HG02852 (cell line): ENCODE results near the gene PRPF6.
"Not testable (repeated sequence)": the region's sequence is repeated elsewhere in the genome, so short reads cannot be mapped to it uniquely, and the experiment has no call there.

Experiments used
- ATAC-seq: cut with Tn5 transposase; IDR thresholded peaks from one replicate; pipeline ENCODE4 v1.9.1; 2021; ENCODE audit warnings: mild to moderate bottlenecking, moderate library complexity; ENCODE audit not compliant: unreplicated experiment

Gene PRPF6

DNA sequence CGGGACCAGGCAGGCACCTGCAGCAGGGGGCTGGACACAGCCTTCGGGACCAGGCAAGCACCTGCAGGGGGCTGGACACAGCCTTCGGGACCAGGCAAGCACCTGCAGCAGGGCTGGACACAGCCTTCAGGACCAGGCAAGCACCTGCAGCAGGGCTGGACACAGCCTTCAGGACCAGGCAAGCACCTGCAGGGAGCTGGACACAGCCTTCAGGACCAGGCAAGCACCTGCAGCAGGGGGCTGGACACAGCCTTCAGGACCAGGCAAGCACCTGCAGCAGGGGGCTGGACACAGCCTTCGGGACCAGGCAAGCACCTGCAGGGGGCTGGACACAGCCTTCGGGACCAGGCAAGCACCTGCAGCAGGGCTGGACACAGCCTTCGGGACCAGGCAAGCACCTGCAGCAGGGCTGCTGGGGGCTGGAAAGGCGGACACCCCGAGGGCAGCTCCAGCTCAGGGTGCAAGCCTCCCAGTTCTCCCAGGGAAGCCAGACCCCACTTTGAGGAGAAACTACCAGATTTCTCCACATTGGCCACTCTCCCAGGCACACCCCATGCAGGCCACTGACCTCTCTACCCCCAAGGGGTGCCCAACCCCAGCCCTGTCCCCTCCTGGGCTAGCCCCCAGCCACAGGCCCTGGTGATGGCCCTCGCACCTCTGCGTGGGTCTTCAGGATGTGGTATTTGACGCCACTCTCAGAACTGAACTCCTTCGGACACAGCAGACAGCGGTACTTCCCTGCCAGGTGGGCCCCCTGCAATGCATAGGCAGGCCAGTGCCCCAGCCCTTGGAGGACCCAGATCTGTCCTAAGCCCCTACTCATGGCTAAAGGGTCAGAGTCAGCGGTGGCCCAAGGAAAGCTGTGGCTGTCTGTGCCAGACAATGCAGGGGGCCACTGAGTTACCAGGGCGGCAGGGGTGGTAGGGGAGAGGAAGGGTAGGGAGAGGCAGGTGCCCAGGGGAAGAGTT is 20.0 kb upstream of the PRPF6 start:
- ATAC-seq = not testable (repeated sequence)

- no peak for ATAC-seq
Measured at GRCh38 chr20:63961664-63962425, 19.1 kb upstream of the PRPF6 start.

DNA sequence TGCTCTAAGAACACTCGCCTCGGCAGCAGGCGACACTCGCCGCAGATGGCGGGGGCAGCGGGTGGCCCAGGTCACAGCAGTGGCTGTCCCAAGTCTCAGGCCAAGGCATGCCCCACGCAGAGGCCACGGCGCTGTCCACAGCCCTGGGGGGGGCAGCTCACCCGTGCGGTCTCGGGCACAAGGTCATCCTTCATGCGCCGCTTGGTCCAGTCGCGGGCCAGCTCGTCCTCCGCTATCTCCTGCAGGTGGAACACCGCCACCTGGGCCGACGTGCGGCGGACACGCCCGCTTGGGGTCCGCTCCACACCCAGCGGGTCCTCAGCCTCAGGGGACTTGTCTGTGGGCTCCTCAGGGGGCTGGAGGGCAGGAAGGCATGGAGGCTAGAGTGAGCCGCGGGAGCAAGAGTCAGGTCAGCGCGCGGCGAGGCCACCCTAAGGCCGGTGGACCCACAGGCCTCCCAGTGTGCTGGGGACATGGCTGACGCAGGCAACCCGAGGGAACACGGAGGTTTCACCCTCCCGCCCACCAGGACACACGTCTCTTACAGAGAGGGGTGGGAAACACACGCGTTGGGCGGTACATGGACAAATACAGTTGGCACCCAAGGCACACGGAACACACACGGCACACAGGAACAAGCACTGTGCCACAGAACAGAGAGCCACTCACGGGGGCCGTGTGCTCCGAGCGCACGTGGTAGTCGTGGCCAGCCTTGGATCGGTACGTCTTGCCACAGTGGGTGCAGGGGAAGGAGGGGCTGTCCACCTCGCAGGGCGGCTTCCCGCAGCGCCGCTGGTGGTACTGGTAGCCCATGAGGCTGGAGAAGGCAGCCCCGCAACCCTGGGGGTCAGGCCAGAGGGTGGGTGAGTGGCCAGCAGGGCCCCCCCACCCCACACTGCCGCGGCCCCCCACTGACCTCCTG is 18.2 kb upstream of the PRPF6 start:
- no peak for ATAC-seq

DNA sequence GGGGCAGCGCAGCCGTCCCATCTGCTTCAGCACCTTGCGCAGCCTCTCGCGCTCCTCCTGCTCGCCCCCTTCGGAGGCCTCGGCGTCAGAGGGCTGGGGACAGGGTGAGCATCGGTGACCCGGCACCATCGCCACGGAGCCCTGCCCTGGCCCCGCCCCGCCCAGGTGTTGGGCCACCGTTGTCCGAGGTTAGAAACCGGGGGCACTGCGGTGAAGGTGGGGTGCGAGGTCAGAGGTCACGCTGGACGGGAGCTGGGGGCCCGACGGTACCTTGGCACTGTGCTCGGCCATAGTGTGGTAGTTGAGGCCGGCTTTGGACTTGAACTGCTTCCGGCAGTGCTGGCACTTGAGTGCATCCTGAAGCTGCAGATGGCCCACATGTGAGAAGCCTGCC is 17.6 kb upstream of the PRPF6 start:
- ATAC-seq = no peak

DNA sequence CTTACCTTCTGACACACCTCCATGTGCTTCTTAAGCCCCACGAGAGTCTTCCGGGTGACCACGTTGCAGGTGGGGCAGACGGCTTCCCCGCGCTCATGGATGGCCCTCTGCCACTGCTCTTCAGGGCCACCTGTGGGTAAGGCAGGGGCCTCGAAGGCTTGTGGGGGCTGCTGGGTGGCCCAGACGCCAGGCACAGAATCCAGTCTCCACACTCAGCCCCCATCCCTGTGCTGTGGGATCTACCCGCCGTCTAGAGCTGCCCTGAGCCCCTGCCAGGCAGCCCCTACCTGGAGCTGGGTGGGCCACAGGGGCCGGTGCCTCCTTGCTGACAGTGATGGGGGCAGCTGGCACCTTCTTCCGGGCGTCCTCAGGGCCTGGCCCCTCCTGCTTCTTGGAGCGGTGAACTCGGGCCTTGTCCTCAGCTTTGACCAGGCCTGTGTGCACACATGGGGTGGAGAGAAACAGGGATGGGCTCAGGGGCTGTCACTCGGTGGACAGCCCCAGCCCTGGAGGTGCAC is 17.1 kb upstream of the PRPF6 start:
- ATAC-seq = no peak

GRCh38 chr20:63964412-63964811 is 16.5 kb upstream of the PRPF6 start:
- ATAC-seq = no peak

DNA sequence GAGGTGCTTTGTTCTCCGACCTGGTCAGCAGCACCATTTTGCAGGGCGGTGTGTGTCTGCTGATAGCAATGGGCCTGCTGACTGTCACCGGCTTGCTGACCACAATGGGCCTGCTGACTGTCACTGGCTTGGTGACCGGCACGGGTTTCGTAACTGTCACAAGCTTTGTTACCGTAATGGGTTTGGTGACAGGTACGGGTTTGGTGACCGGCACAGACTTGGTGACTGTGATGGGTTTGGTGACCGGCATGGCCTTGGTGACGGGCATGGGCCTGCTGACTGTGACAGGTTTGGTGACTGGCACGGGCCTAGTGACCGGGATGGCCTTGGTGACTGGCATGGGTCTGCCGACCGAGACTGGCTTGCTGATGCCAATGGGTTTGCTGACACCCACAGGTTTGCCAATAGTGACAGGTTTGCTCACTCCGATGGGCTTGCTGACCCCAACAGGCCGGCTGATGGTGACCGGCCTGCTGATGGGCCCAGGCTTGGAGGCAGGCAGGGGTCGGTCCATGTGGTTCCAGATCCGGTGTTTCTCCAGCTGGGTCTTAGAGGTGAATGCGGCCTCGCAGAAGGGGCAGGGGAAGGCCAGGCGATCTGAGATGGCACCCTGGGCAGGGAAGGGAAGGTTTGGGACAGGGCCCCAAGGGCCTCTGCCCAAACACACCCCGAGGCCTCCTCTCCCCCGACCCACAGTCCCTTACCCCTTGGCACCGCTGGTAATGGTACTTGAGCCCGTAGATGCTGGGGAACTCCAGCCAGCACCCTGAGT is 14.6 kb upstream of the PRPF6 start:
- ATAC-seq = no peak

GRCh38 chr20:63966944-63967322 is 14.0 kb upstream of the PRPF6 start:
- no peak for ATAC-seq

GRCh38 chr20:63967330-63968135 is 13.4 kb upstream of the PRPF6 start:
- ATAC-seq = no peak

DNA sequence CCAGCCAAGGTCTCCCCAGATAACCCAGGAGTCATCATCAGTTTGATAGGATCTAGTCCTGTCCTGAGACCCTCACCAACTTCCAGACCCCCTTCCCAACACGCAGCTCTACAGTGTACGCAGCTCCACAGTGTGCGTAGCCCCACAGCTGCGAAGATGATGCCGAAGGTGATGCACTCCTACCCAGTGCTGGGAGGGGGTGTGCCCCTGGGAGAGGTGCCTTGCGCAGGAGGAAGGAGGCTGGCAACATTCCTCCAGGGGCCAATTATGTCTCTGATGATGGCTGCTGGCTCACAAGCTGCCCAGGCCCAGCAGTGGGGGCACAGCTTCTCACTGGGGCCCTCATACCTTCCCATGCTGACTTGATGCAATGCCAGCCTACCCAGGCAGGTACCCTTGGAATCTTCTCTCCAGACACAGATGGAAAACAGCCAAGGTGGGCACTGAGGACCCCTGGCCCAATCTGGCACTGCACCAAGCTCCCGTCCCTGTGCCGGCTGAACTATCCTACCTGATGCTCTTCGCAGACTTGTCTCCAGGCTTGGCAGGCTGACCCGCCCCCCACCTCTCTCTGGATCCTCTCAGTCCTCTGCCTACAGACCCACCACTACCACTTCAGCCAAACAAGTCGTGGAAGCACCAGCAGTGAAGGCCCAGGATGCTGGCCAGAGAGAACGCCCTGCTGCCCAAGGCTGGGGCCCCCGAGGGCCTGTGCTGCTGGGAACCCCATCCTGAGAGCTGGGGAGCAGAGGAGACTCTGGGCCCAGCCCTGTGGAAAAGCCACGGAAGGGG is 12.6 kb upstream of the PRPF6 start:
- no peak for ATAC-seq

DNA sequence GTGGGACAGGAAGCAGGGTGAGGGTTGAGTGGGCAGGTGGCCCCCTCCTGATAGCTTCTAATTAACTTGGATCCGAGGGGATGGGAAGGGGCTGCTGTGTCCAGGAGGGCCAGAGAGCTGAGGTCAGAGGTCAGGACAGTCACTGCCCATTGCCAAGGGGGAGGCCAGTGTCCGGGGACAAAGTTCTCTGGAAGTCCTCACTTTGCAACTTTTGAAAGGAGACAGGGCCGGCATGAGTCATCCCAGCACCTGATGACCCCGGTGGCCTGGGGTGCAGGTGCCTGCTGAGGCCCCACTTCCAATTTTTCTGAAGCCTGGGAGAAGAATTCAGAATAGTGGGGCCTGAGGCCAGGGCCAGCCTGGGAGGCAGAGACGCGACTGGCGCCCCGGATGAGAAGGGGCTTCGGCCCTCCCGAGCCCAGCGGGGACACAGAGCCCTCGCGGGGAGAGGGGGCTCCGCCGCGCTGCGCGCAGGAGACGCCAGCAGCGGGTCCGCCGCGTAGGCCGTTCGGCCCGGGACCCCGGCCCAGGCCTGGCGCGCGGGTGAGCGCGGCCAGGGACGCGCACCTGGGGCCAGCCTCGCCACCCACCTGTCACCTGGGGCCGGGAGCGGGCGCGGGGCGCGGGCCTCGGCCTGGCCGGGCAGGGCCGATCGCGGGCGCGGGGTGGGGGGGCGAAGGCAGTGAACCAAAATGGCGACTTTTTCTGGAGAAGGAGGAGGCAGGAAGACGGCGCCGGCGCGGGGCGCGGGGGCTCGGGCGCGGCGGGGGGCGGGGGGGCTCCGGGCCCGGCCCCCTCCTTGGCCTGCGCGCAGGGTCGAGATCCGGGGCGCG is 11.8 kb upstream of the PRPF6 start:
- no peak for ATAC-seq

DNA sequence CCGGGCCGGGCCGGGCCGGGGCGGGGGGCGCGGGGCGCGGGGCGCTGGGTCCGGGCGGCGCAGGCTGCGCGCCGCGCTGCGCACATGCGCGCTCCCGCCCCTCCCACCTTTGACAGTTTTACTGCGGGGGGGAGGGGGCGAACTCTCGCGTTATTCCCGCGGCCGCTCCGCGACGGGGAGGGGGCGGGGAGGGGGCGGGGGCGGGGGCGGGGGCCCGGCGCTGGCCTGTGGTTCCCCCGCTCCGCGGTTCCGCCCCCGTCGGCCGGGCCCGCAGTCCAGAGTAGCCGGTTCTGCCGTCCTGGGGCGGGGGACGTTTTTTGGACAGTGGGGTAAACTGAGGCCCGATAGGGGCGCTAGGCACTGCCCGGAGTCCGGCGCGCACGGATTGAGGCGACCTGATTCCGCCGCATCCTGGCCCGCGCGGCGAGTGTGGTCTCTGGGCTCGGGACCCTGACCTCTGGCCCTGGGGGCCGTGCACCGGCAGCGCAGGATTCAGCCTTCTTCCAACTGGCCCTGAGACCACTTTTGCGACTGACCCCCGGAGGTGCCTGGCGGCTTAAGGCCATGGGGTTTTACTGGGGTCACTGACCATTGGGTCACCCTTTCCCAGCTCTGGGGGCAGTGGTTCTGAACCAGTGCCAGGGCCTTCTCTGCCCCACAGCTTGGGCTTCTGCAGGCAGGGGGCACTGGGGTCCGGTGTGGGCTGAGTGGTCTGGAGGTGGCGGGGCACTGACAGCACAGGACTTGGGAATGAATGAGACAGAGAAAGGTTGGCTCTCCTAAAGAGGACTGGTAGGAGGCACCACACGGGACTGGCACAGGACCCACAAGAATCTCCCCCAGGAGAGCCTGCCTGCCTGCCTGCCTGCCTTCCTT is 10.9 kb upstream of the PRPF6 start, which contains the start of gene ZNF512B:
Gene ZNF512B, minus strand, starts transcription at position 93 of the 876 bp plus-strand sequence. CDS start 1,980 bp downstream, outside the sequence.
- no peak for ATAC-seq

DNA sequence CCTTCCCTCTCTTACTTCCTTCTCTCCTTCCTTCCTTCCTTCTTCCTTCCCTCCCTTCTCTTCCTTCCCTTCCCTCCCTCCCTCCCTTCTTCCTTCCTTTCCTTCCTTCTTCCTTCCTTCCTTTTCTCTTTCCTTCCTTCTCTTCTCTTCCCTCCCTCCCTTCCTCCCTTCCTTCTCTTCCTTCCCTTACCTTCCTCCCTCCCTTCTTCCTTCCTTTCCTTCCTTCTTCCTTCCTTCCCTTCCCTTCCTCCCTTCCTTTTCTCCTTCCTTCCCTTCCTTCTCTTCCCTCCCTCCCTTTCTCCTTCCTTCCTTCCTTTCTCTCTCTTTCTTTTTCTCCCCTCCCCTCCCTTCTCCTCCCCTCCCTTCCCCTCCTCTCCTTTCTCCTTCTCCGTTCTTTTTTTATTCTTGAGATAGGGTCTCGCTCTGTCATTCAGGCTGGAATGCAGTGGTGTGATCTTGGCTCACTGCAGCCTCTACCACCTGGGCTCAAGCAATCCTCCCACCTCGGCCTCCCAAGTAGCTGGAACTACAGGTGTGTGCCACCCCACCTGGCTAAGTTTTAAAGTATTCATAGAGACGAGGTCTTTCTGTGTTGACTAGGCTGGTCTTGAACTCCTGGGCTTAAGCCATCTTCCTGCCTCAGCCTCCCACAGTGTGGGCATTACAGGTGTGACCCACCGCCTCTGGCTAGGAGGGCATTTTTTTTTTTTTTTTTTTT is 10.1 kb upstream of the PRPF6 start:
- ATAC-seq = no peak

DNA sequence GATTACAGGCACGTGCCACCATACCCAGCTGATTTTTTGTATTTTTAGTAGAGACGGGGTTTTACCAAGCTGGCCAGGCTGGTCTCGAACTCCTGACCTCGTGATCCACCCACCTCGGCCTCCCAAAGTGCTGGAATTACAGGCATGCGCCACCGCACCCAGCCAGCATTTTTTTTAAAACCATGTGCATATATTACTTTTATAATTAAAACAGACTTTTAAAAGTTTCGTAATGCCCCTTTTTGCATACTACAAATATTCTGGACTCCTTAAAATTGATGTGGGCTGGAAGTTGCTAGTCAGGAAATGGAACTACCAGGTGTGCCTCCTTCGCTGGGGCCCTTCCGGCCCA is 9.0 kb upstream of the PRPF6 start:
- ATAC-seq = not testable (repeated sequence)

DNA sequence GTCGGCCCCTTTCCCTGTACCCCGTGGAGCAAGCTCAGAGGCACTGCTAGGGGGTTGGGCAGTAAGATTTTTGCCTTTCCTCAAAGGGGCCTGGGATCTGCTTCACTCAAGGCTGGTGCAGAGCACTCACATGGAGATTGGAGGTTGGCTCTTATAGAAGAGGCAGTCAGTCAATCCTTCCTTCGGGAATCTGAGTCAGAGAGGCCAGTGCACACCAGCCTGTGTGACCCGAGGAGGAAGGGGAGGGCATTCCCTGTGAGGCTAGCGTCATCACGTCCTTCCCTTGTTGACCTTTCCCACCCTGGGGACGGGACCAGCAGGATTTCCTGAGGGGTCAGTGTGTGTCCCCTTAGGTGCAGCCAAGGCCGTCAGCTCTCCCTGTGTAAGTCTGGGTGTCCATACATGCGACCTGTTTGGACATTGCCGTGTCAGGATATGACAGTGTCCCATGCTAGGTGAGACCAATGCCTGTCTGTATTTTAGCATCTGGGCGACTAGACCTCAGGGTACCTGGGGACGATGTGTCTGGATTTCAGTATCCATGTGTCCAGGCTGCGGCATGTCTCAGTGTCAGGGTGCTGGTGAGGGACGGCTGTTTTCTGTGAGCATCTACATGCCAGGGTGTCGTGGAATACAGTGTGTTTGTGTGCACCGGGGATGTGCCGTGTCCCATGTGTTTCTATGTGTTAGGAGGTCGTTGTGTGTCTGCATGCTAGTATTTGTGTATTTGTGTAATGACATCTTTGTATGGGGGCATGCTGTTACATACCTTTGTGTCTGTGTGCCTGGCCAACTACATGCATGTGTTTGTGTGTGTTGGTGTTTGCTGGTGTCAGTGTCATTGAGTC is 8.4 kb upstream of the PRPF6 start:
- ATAC-seq = no peak
